ENCODE data around the gene DAB2. TPM values are rescaled to one million over a fixed set of nuclear protein-coding genes. Genes with fewer than 3 reads are reported as not detected.

Gene DAB2
- polyA plus RNA-seq, 1 donor from 2014 or later: 0.63 TPM

DNA sequence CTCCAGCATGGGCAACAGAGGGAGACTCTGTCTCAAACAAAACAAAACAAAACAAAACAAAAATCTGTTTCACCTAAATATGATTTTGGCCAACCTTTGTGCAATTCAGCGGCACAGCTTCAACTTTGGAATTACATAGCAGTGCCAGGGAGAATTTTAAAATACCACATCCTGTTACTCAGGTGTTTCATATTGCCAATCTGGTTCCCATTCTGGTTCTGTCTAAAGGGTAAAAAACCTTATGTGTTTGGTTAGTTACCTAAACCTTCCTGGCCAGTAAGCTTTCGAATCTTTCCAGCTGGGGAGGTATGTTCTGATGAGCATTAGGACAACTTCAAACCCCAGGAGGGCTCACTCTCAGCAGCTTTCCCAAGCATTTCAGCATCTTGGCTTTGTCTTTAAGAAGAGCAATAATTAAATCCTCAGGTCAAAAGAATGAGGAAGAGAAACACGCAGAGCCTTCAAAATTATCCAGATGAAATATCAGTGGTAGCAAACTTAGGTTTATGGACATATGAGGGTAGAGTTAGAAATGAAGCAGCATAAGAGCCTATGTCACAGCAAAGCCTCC is 2.7 kb downstream of the DAB2 start:
- Histone ChIP-seq H2AFZ (ENCODE audit: low read depth, low read length) (no peak overlapping the region), H3K27me3 (ENCODE audit: insufficient read depth, low read depth, low read length) (peaks cover 45% of the 10 kb centered on the region), H3K4me2 (ENCODE audit: low read length) (no peak overlapping the region), H3K9me3 (ENCODE audit: low read length) (no peaks in the 10 kb centered on the region), H3K27ac (ENCODE audit: low read length) (no peak overlapping the region), H3K36me3 (ENCODE audit: insufficient read depth, low read length) (no peaks in the 10 kb centered on the region), H3K9ac (ENCODE audit: low read length) (no peak overlapping the region), H4K20me1 (ENCODE audit: insufficient read depth) (no peaks in the 10 kb centered on the region), H3K9me2 (ENCODE audit: insufficient read depth, low read length) (no peaks in the 10 kb centered on the region), H3F3A (ENCODE audit: insufficient read depth, low read length, poor library complexity, severe bottlenecking) (no peaks in the 10 kb centered on the region), H3K4me3 (ENCODE audit: low read length) (no peak overlapping the region), H3K79me2 (replicated peaks; ENCODE audit: insufficient read depth, low read length) (no peaks in the 10 kb centered on the region)
- TF ChIP-seq MXI1 (conservative IDR thresholded peaks at IDR 0.05; ENCODE audit: poor library complexity, severe bottlenecking) (no peak), POLR2AphosphoS5 (IDR thresholded peaks at IDR 0.05) (no peak), TAF1 (IDR thresholded peaks at IDR 0.05; ENCODE audit: low read depth) (no peak), EP300 (conservative IDR thresholded peaks at IDR 0.05; ENCODE audit: poor library complexity, severe bottlenecking) (no peak), EZH2 (IDR thresholded peaks at IDR 0.05; ENCODE audit: borderline replicate concordance, insufficient read depth, low read length, poor library complexity, severe bottlenecking) (no peak), SMC3 (conservative IDR thresholded peaks at IDR 0.05; ENCODE audit: poor library complexity) (no peak), RAD21 (conservative IDR thresholded peaks at IDR 0.05) (no peak)
- TF ChIP-seq, protein P1, sequence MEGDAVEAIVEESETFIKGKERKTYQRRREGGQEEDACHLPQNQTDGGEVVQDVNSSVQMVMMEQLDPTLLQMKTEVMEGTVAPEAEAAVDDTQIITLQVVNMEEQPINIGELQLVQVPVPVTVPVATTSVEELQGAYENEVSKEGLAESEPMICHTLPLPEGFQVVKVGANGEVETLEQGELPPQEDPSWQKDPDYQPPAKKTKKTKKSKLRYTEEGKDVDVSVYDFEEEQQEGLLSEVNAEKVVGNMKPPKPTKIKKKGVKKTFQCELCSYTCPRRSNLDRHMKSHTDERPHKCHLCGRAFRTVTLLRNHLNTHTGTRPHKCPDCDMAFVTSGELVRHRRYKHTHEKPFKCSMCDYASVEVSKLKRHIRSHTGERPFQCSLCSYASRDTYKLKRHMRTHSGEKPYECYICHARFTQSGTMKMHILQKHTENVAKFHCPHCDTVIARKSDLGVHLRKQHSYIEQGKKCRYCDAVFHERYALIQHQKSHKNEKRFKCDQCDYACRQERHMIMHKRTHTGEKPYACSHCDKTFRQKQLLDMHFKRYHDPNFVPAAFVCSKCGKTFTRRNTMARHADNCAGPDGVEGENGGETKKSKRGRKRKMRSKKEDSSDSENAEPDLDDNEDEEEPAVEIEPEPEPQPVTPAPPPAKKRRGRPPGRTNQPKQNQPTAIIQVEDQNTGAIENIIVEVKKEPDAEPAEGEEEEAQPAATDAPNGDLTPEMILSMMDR (IDR thresholded peaks at IDR 0.05; ENCODE audit: poor library complexity, severe bottlenecking): no peak

DNA sequence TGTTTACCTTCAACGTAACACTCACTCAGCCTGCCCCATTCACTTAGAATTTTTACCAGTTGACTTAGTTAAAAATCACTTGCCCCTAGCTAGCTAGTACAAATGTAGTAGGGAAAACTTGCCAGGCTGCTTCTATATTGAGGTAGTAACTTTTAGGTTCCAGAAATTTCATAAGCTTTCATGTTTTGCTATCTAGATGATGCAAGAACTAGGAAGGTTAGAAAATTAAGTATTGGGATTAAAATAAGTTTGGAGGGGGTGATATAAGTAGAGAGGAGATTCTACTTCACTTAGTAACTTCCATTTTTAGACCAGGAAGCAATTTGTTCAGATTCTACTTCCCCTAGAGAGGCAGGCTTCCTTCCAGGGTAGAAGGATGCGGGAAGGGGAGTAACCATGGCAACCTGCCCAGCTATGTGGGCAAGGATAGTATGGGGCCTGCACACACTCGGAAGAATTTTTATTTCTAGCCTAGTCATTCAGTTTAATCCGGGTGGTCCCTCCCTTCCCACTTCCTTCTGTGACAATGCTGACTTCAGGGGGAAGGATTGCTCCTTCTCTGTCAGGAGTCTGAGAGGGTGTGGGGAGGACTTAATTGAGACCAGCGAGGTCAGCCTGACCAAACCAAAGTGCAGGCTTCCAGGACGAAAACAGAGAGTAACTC is 4.2 kb downstream of the DAB2 start:
- no peaks in the 10 kb centered on the region for H3K9me3 ChIP-seq (ENCODE audit: low read length)
- H3K27me3 ChIP-seq (ENCODE audit: insufficient read depth, low read depth, low read length): peaks cover 30% of the 10 kb centered on the region
- no peak overlapping the region for H3K9ac ChIP-seq (ENCODE audit: low read length)
- H3F3A ChIP-seq (ENCODE audit: insufficient read depth, low read length, poor library complexity, severe bottlenecking): no peaks in the 10 kb centered on the region
- no peaks in the 10 kb centered on the region for H4K20me1 ChIP-seq (ENCODE audit: insufficient read depth)
- TF ChIP-seq SMC3 (conservative IDR thresholded peaks at IDR 0.05; ENCODE audit: poor library complexity) (no peak), POLR2AphosphoS5 (IDR thresholded peaks at IDR 0.05) (no peak), EP300 (conservative IDR thresholded peaks at IDR 0.05; ENCODE audit: poor library complexity, severe bottlenecking) (no peak), MXI1 (conservative IDR thresholded peaks at IDR 0.05; ENCODE audit: poor library complexity, severe bottlenecking) (no peak)
- no peaks in the 10 kb centered on the region for H3K9me2 ChIP-seq (ENCODE audit: insufficient read depth, low read length)
- H3K27ac ChIP-seq (ENCODE audit: low read length): no peak overlapping the region
- no peak overlapping the region for H3K4me2 ChIP-seq (ENCODE audit: low read length)
- no peaks in the 10 kb centered on the region for H3K36me3 ChIP-seq (ENCODE audit: insufficient read depth, low read length)
- no peak overlapping the region for H3K4me3 ChIP-seq (ENCODE audit: low read length)
- no peaks in the 10 kb centered on the region for H3K79me2 ChIP-seq (replicated peaks; ENCODE audit: insufficient read depth, low read length)
- no peak overlapping the region for H2AFZ ChIP-seq (ENCODE audit: low read depth, low read length)

DNA sequence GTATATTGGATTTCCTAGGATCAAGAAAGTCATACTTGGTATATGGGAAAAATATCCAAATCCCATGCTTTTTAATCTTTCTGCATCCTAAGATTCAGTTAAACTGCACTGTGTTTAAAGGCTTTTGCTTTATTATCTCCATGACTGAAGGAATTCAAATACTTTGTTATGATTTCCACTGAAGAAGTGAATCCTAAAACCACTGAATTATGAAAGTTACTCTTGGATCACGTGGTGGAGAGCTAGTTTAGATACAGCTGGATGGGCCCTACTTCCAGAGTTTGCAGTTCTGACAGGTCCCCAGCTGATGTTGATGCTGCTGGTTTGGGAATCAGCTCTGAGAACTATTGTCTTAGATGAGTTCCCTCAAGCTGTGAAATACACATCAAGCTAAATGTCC is 5.0 kb downstream of the DAB2 start:
- Histone ChIP-seq H3K36me3 (ENCODE audit: insufficient read depth, low read length) (no peaks in the 10 kb centered on the region), H3K79me2 (replicated peaks; ENCODE audit: insufficient read depth, low read length) (no peaks in the 10 kb centered on the region), H3K9ac (ENCODE audit: low read length) (no peak overlapping the region), H3K4me2 (ENCODE audit: low read length) (no peak overlapping the region), H3K27me3 (ENCODE audit: insufficient read depth, low read depth, low read length) (peaks cover 22% of the 10 kb centered on the region), H3K27ac (ENCODE audit: low read length) (no peak overlapping the region), H3K9me3 (ENCODE audit: low read length) (no peaks in the 10 kb centered on the region), H2AFZ (ENCODE audit: low read depth, low read length) (no peak overlapping the region), H4K20me1 (ENCODE audit: insufficient read depth) (no peaks in the 10 kb centered on the region), H3F3A (ENCODE audit: insufficient read depth, low read length, poor library complexity, severe bottlenecking) (no peaks in the 10 kb centered on the region), H3K4me3 (ENCODE audit: low read length) (no peak overlapping the region), H3K9me2 (ENCODE audit: insufficient read depth, low read length) (no peaks in the 10 kb centered on the region)
- TF ChIP-seq EP300 (conservative IDR thresholded peaks at IDR 0.05; ENCODE audit: poor library complexity, severe bottlenecking): no peak
- no peak for TF ChIP-seq TAF1 (IDR thresholded peaks at IDR 0.05; ENCODE audit: low read depth)
- TF ChIP-seq RAD21 (conservative IDR thresholded peaks at IDR 0.05): no peak
- TF ChIP-seq EZH2 (IDR thresholded peaks at IDR 0.05; ENCODE audit: borderline replicate concordance, insufficient read depth, low read length, poor library complexity, severe bottlenecking): no peak
- TF ChIP-seq, protein P1 (IDR thresholded peaks at IDR 0.05; ENCODE audit: poor library complexity, severe bottlenecking): no peak
- no peak for TF ChIP-seq POLR2AphosphoS5 (IDR thresholded peaks at IDR 0.05)
- no peak for TF ChIP-seq MXI1 (conservative IDR thresholded peaks at IDR 0.05; ENCODE audit: poor library complexity, severe bottlenecking)
- no peak for TF ChIP-seq SMC3 (conservative IDR thresholded peaks at IDR 0.05; ENCODE audit: poor library complexity)
- no peak for TF ChIP-seq REST (IDR thresholded peaks at IDR 0.05; ENCODE audit: borderline replicate concordance)
